H9 (cell line): ENCODE measurements around the gene AXIN1. TPM values are rescaled to one million over a fixed set of nuclear protein-coding genes. Genes with fewer than 3 reads are reported as not detected.

Experiments
- DNase-seq: peaks from one replicate; pipeline ENCODE4 v3.0.0-alpha.2; 2017
- H2AFZ ChIP-seq: one replicate; pipeline ENCODE4 v1.6.1; 2013; ENCODE audit warnings: mild to moderate bottlenecking, low read length, control low read depth, moderate library complexity
- H2AK5ac ChIP-seq: 2 replicates; pipeline ENCODE4 v1.6.1; 2013; ENCODE audit warnings: low read length, control low read depth, mixed read lengths; ENCODE audit not compliant: insufficient read length
- H2BK120ac ChIP-seq: one replicate; pipeline ENCODE4 v1.6.1; 2013; ENCODE audit warnings: low read depth, mild to moderate bottlenecking, low read length, control low read depth, inconsistent platforms; ENCODE audit not compliant: poor library complexity, severe bottlenecking
- H2BK12ac ChIP-seq: 2 replicates; pipeline ENCODE4 v1.6.1; 2013; ENCODE audit warnings: low read length, control low read depth, mixed read lengths, low read depth; ENCODE audit not compliant: insufficient read length
- H2BK15ac ChIP-seq: 2 replicates; pipeline ENCODE4 v1.6.1; 2013; ENCODE audit warnings: low read depth, low read length, control low read depth
- H2BK20ac ChIP-seq: one replicate; pipeline ENCODE4 v1.6.1; 2013; ENCODE audit warnings: low read depth, mild to moderate bottlenecking, low read length, control low read depth, inconsistent platforms; ENCODE audit not compliant: poor library complexity, severe bottlenecking
- H2BK5ac ChIP-seq: 2 replicates; pipeline ENCODE4 v1.6.1; 2013; ENCODE audit warnings: low read length, control low read depth, mixed read lengths; ENCODE audit not compliant: insufficient read length
- H3K14ac ChIP-seq: 2 replicates; pipeline ENCODE4 v1.6.1; 2013; ENCODE audit warnings: low read length, control low read depth; ENCODE audit not compliant: insufficient read depth
- H3K18ac ChIP-seq: 2 replicates; pipeline ENCODE4 v1.6.1; 2013; ENCODE audit warnings: low read depth, mild to moderate bottlenecking, mixed read lengths, low read length, control low read depth; ENCODE audit not compliant: insufficient read length
- H3K23ac ChIP-seq: 2 replicates; pipeline ENCODE4 v1.6.1; 2013; ENCODE audit warnings: low read length, control low read depth, mixed read lengths, low read depth; ENCODE audit not compliant: insufficient read length
- H3K23me2 ChIP-seq: 2 replicates; pipeline ENCODE4 v1.6.1; 2013; ENCODE audit warnings: low read depth, mild to moderate bottlenecking, mixed read lengths, low read length, control low read depth; ENCODE audit not compliant: insufficient read length, poor library complexity, severe bottlenecking
- H3K27ac ChIP-seq: 2 replicates; pipeline ENCODE4 v1.5.1; 2013; ENCODE audit warnings: low read length, control low read depth, mixed read lengths, low read depth; ENCODE audit not compliant: insufficient read length
- H3K27me3 ChIP-seq: 2 replicates; pipeline ENCODE4 v1.6.1; 2013; ENCODE audit warnings: low read length, control low read depth, inconsistent platforms; ENCODE audit not compliant: insufficient read depth
- H3K4ac ChIP-seq: 2 replicates; pipeline ENCODE4 v1.6.1; 2013; ENCODE audit warnings: low read depth, mild to moderate bottlenecking, control low read depth, inconsistent platforms, low read length, moderate library complexity
- H3K4me1 ChIP-seq: 2 replicates; pipeline ENCODE4 v1.6.1; 2013; ENCODE audit warnings: low read length, control low read depth, inconsistent platforms; ENCODE audit not compliant: insufficient read depth
- H3K4me2 ChIP-seq: 2 replicates; pipeline ENCODE4 v1.6.1; 2013; ENCODE audit warnings: low read length, control low read depth, mixed read lengths; ENCODE audit not compliant: insufficient read length, insufficient read depth
- H3K56ac ChIP-seq: 2 replicates; pipeline ENCODE4 v1.6.1; 2013; ENCODE audit warnings: low read depth, mild to moderate bottlenecking, mixed read lengths, low read length, control low read depth; ENCODE audit not compliant: insufficient read length
- H3K79me1 ChIP-seq: 2 replicates; pipeline ENCODE4 v1.6.1; 2013; ENCODE audit warnings: low read depth, mild to moderate bottlenecking, moderate library complexity, low read length, control low read depth, inconsistent platforms; ENCODE audit not compliant: insufficient read depth, poor library complexity, severe bottlenecking
- H3K79me2 ChIP-seq: 2 replicates; pipeline ENCODE4 v1.6.1; 2013; ENCODE audit warnings: low read length, control low read depth, inconsistent platforms; ENCODE audit not compliant: insufficient read depth
- H3K9ac ChIP-seq: 2 replicates; pipeline ENCODE4 v1.6.1; 2013; ENCODE audit warnings: low read length, control low read depth, mixed read lengths; ENCODE audit not compliant: insufficient read length; ENCODE audit errors: extremely low read depth
- H3K9me3 ChIP-seq: one replicate; pipeline ENCODE4 v1.6.1; 2013; ENCODE audit warnings: low read depth, low read length, inconsistent platforms; ENCODE audit not compliant: control insufficient read depth
- H3T11ph ChIP-seq: one replicate; pipeline ENCODE4 v1.6.1; 2013; ENCODE audit warnings: mild to moderate bottlenecking, low read length, control low read depth, inconsistent platforms
- H4K20me1 ChIP-seq: one replicate; pipeline ENCODE4 v1.6.1; 2013; ENCODE audit not compliant: control insufficient read depth, insufficient read length, insufficient read depth
- H4K5ac ChIP-seq: 2 replicates; pipeline ENCODE4 v1.6.1; 2013; ENCODE audit warnings: low read depth, mild to moderate bottlenecking, mixed read lengths, low read length, control low read depth; ENCODE audit not compliant: insufficient read length
- H4K8ac ChIP-seq: replicated peaks from 2 replicates; pipeline ENCODE4 v1.6.1; 2013; ENCODE audit warnings: low read length, control low read depth, mixed read lengths, low read depth; ENCODE audit not compliant: insufficient read length
- H4K91ac ChIP-seq: 2 replicates; pipeline ENCODE4 v1.6.1; 2013; ENCODE audit warnings: low read depth, mild to moderate bottlenecking, moderate library complexity, mixed read lengths, low read length, control low read depth; ENCODE audit not compliant: insufficient read length
- H3K27ac Mint-ChIP-seq, 3 experiments: 2 replicates in 2 of 3; 3 replicates in 1 of 3; pipeline ENCODE4 v1.8.0; 2020 to 2021; ENCODE audit warnings: mixed read lengths in 3 of 3, mild to moderate bottlenecking in 1 of 3, moderate library complexity in 1 of 3
- H3K27me3 Mint-ChIP-seq: 2 replicates; pipeline ENCODE4 v1.8.0; 2021; ENCODE audit warnings: low read depth, mild to moderate bottlenecking, moderate library complexity, mixed read lengths
- H3K36me3 Mint-ChIP-seq, 3 experiments: 2 replicates in 2 of 3; 3 replicates in 1 of 3; pipeline ENCODE4 v1.8.0; 2020 to 2021; ENCODE audit warnings: low read depth in 3 of 3, mixed read lengths in 3 of 3; ENCODE audit not compliant: insufficient read depth in 1 of 3
- H3K4me1 Mint-ChIP-seq, 2 experiments: 2 replicates each; pipeline ENCODE4 v1.8.0; 2020; ENCODE audit warnings: mixed read lengths in 2 of 2
- H3K4me3 Mint-ChIP-seq, 2 experiments: 2 replicates in 1 of 2; 3 replicates in 1 of 2; pipeline ENCODE4 v1.8.0; 2020 to 2021; ENCODE audit warnings: mild to moderate bottlenecking in 2 of 2, mixed read lengths in 2 of 2, moderate library complexity in 1 of 2
- H3K9me3 Mint-ChIP-seq, 2 experiments: 2 replicates in 1 of 2; 3 replicates in 1 of 2; pipeline ENCODE4 v1.8.0; 2020; ENCODE audit warnings: mild to moderate bottlenecking in 2 of 2, mixed read lengths in 2 of 2, moderate library complexity in 1 of 2
- WGBS: extraction: QIAGEN DNeasy Blood & Tissue Kit; methylation state at CpG from one replicate; pipeline ENCODE4 v1.1.7; 2013; ENCODE audit warnings: missing lambda C conversion rate, low lambda C conversion rate, mixed read lengths; ENCODE audit not compliant: insufficient read length; ENCODE audit errors: extremely low coverage; 5-methylcytosine and 5-hydroxymethylcytosine counted together
- total RNA-seq: library from RNA; stranded (reverse); gene quantifications from 2 replicates; pipeline ENCODE4 v1.2.1, GENCODE V29; 2021
- TF ChIP-seq, protein P1 (sequence below): fragments of 200-600 bp; sonication (generic); conservative IDR thresholded peaks from 3 replicates; pipeline ENCODE4 v1.8.0; 2021; ENCODE audit warnings: antibody characterized with exemption, mild to moderate bottlenecking

Gene AXIN1
- total RNA-seq, 1 experiment from 2014 or later: 50.9 TPM

DNA sequence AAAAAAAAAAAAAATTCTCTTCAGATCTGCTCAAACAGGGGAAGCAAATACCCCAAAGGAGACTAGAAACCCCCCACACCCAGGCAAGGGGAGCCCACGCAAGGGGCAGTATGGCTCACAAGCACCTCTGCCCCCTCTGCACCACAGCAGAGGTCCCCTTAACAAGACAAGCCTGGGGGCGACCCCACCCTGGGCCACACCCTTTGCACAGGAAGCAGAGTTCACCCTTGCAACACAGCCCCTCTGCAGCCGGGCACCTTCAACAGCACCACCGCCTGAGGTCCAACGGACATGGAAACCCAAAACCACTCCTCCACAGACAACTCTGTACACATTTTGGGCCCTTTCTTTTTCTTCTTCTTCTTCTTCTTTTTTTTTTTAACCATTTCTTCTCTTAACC, 12.8 kb downstream of the AXIN1 start:
- no peak overlapping the region for H3K23ac ChIP-seq
- H3K9ac ChIP-seq: no peak overlapping the region
- H2AK5ac ChIP-seq: no peak overlapping the region
- no peaks in the 10 kb centered on the region for H3K27me3 Mint-ChIP-seq
- WGBS: no CpG with 5 or more reads among the region's 5 CpGs
- no peaks in the 10 kb centered on the region for H3K9me3 Mint-ChIP-seq
- no peak overlapping the region for H3K27ac ChIP-seq
- H3K23me2 ChIP-seq: no peaks in the 10 kb centered on the region
- H3K4me2 ChIP-seq: no peak overlapping the region
- no peak overlapping the region for H2BK120ac ChIP-seq
- H3K9me3 ChIP-seq: no peaks in the 10 kb centered on the region
- no peak overlapping the region for H2BK12ac ChIP-seq
- H3T11ph ChIP-seq: no peak overlapping the region
- no peak overlapping the region for H3K4ac ChIP-seq
- peaks cover 3% of the 10 kb centered on the region for H4K20me1 ChIP-seq
- H3K79me2 ChIP-seq: peaks cover 42% of the 10 kb centered on the region; the same call in 1 of the 2 replicates
- H3K79me1 ChIP-seq: peaks cover 3% of the 10 kb centered on the region
- H3K27me3 ChIP-seq: no peaks in the 10 kb centered on the region
- H2AFZ ChIP-seq: no peak overlapping the region
- no peak overlapping the region for H2BK20ac ChIP-seq
- no peak overlapping the region for H2BK5ac ChIP-seq
- H4K8ac ChIP-seq: no peak overlapping the region
- no peak overlapping the region for H3K56ac ChIP-seq
- peaks cover 19 to 36% (median 23%) of the 10 kb centered on the region in 3 experiments for H3K36me3 Mint-ChIP-seq
- no peak for DNase-seq
- no peak overlapping the region for H2BK15ac ChIP-seq
- no peak overlapping the region for H4K91ac ChIP-seq
- no peaks in the 10 kb centered on the region; the same call in 1 of the 2 replicates for H3K4me1 ChIP-seq
- peak overlapping the region in 2 of 3 experiments; percentile 4 to 68; a peak in 2 of 7 replicates for H3K27ac Mint-ChIP-seq
- TF ChIP-seq, protein P1, sequence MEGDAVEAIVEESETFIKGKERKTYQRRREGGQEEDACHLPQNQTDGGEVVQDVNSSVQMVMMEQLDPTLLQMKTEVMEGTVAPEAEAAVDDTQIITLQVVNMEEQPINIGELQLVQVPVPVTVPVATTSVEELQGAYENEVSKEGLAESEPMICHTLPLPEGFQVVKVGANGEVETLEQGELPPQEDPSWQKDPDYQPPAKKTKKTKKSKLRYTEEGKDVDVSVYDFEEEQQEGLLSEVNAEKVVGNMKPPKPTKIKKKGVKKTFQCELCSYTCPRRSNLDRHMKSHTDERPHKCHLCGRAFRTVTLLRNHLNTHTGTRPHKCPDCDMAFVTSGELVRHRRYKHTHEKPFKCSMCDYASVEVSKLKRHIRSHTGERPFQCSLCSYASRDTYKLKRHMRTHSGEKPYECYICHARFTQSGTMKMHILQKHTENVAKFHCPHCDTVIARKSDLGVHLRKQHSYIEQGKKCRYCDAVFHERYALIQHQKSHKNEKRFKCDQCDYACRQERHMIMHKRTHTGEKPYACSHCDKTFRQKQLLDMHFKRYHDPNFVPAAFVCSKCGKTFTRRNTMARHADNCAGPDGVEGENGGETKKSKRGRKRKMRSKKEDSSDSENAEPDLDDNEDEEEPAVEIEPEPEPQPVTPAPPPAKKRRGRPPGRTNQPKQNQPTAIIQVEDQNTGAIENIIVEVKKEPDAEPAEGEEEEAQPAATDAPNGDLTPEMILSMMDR: no peak
- H3K14ac ChIP-seq: no peak overlapping the region; the same call in 1 of the 2 replicates
- H3K4me1 Mint-ChIP-seq: peaks cover 12 to 13% of the 10 kb centered on the region in 2 experiments
- no peak overlapping the region for H3K4me3 Mint-ChIP-seq
- no peak overlapping the region for H4K5ac ChIP-seq
- H3K18ac ChIP-seq: no peak overlapping the region
